GM18861 (cell line): ENCODE measurements around the gene CLDN6.
"Not testable (repeated sequence)": the region's sequence is repeated elsewhere in the genome, so short reads cannot be mapped to it uniquely, and the experiment has no call there.

ENCODE experiments used
- ATAC-seq: cut with Tn5 transposase; IDR thresholded peaks from one replicate; pipeline ENCODE4 v1.9.1; 2021; ENCODE audit not compliant: unreplicated experiment

The CLDN6 gene, protein sequence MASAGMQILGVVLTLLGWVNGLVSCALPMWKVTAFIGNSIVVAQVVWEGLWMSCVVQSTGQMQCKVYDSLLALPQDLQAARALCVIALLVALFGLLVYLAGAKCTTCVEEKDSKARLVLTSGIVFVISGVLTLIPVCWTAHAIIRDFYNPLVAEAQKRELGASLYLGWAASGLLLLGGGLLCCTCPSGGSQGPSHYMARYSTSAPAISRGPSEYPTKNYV

DNA sequence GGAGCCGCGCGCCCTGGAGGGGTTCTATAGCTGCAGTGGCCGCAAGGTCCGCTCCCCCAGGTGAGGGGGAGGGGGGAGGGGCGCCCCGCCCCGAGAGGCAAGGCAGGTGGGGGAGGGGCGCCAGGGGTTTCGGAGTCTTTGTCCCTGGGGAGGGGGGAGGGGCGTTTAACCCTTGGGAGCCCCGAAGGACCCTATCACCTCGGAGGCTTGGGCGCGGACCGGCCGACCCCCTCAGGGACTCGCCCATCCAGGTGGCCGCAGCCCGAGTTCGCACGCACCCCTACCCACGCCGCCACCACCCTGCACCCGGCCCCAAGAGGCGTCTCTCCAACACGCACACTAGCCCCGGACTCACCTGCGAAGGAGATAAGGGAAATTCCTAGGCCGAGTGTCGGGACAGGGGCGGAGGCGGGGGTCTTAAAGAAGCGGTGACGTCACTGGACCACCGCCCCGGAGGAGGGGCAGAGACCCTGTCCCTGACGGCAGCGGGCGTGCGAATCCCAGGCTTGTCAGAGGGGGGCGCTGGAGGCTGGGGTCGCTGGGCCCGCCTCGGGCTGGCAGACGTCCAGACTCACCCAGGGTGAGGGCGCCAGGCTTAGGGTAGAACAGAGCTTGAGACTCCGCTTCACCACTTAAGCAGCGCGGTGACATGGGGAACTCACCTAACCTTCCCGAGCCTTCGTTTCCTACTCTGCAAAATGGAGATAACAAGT lies at the start of gene CLDN6:
Gene CLDN6 (minus strand): TSS at position 390 of the 713 bp plus-strand sequence. CDS start 2,162 bp downstream, outside the sequence.
- ATAC-seq = no peak

DNA sequence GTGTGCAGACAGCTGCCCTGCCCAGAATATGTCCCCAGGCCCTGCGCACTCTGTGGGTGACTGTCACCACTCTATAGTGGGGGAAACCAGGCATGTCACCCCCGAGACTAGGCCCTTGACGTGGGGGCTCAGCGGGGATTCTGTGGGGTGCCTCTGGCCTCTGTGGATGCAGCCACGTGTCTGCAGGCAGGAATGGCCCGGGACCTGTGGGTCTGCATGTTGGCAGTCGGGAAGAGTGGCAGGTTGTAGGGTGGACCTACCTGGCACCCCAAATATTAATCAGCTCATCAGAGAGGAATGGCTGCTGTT lies 48.4 kb upstream of the CLDN6 start:
- ATAC-seq = no peak

DNA sequence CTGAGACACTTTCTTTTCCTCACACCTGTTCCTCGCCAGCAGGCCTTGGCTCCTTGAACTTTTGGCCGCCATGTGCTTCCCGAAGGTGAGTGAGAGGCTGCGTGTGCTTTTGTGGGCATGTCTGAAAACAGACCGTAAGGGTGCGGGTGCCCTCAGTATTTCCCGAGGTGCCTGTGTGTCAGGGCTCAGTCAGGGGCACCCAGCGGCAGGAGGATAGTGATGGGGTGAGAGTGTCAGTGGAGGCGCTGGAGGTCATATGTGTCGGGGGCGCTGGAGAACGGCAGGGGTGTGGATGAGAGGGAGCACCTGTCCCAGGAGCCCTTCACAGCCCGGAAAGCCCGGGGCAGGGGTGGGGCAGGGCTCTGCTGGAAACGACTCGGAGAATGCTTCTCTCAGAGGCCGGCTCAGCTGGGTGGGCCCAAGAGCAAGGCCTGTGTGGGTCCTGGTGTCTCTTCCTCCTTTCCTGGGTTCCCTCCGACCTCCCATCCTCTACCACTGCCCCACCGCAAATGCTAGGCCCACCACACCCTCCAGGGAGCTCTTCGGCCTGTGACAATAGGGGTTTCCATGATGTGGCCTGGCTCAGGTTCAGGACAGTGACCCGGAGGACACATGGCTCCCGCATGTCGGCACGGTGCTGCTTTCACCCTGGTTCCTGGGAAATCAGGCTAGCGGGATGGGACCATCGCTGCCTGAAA lies 47.9 kb upstream of the CLDN6 start:
- no peak for ATAC-seq

DNA sequence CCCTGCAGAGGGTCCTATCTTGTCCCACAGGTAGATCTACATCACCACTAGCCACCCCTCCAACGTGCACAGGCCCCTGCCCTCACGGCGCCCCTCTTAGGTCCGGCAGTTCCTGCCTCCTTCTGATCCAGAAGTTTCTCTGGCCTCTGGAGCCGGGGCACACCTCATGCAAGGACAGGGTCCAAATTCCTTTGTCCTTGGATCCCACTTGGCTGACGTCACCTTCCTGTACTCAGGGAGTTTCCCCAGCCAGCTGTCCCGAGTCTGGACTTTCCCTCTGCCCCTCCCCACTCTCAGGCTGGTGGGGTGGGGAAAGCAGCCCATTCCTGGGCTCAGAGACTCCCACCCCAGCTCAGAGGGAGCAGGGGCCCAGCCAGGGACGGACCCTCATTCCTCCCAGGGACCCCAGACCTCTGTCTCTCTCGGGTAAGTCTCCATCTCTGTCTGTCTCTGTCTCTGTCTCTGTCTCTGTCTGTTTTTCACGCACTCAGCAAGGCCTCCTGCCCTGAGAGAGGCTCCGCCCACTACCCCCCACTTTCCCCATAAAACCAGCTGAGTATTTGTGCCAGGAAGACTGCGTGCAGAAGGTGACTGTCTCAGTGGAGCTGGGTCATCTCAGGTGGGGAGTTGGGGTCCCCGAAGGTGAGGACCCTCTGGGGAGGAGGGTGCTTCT lies 47.2 kb upstream of the CLDN6 start, which contains the start of gene IL32:
Gene IL32 (plus strand): TSS at position 572 of the 673 bp plus-strand sequence. CDS start 172 bp downstream, outside the sequence.
- no peak for ATAC-seq

DNA sequence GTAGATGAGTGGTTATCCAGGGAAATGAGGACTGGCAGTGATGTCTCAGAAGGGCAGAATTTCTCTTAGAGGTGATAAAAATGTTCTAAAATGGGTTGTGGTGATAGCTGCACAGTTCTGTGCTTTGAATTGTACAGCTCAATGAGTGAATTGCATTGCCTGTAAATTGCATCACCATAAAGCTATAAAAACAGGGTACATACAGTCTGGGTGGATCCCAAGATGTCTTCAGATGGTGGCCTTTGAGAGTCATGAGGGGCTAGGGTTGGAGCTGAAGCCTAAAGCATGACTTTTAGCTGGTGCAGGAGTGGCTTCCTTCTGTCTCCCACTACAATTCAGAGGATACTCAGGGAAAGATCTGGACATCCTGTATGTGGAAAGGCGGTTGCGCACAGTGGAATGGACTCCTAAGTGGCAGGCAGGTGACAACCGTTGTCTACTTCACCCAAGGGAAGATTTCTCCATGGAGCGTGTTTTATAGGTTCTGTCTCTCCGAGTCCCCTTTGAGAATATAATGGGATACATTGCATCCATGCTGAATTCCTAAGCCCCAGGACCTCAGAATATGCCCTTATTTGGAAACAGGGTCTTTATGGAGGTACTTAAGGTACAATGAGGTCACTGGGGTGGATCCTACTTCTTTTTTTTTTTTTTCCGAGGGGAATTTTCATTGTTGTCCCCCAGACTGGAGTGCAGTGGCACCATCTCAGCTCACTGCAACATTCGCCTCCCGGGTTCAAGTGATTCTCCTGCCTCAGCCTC lies 45.8 kb upstream of the CLDN6 start:
- no peak for ATAC-seq

DNA sequence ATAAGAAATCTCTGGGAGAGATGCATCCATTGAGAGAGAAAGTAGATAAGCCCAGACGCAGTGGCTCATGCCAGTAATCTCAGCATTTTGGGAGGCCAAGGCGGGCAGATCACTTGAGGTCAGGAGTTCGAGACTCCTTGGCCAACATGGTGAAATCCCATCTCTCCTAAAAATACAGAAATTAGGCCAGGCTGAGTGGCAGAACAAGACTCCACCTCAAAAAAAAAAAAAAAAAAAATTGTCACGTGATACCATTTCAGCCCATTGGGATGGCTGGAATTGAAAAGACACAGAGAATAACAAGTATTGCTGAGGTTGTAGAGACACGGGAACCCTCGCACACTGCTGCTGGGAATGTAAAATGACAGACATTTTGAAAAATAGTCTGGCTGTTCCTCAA lies 44.6 kb upstream of the CLDN6 start:
- no peak for ATAC-seq

DNA sequence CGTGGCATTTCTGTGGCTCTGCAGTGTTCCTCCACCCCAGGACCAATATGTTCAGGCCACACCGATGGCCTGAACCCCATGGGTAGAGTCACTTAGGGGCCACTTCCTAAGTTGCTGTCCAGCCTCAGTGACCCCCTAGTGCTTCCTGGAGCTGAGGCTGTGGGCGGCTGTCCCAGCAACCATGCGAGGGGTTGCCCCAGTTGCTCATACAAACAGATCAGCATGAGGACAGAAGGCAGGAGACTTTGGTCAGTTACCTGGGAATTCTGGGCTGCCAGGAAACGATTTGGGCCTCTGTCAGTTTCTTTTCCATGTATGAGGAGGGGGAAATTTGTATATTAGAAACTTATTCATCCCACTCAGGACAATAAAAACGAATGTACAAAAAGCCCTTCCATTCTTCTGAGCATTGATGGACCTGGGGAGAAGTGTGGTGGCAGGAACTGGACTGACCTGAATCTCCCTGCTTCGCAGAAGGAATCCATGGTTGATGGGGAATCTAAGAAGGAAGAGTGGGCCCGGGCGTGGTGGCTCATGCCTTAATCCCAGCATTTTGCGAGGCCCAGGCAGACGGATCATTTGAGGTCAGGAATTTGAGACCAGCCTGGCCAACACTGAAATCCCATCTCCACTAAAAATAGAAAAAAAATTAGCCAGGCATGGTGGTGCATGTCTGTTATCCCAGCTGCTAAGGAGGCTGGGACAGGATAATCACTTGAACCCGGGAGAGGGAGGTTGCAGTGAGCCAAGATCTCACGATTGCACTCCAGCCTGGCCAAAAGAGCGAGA lies 42.5 kb upstream of the CLDN6 start:
- ATAC-seq = no peak

DNA sequence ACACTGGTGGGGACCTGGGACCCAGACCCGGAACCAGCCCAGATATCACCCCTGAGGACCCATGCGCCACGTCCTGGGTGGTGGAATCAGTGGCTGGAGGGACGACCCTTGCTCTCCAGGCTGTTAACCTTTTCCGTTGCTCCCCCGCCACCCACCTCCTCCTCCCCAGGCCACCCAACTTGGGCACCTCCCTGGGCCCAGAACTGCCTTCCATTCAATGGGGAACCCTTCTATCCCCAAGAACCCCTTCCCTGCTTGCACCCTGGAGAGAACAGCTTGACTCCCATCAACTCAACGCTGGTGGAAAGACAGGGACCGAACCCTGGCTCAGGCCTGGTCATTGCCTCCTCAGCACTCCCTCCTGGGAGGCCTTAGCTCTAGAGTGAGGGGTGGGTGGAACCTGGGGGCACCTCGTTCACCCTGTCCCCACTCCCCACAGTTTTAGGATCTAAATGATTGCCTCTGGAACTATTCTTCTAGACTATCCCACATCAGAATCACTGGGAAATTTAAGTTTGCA lies 41.8 kb upstream of the CLDN6 start:
- no peak for ATAC-seq

DNA sequence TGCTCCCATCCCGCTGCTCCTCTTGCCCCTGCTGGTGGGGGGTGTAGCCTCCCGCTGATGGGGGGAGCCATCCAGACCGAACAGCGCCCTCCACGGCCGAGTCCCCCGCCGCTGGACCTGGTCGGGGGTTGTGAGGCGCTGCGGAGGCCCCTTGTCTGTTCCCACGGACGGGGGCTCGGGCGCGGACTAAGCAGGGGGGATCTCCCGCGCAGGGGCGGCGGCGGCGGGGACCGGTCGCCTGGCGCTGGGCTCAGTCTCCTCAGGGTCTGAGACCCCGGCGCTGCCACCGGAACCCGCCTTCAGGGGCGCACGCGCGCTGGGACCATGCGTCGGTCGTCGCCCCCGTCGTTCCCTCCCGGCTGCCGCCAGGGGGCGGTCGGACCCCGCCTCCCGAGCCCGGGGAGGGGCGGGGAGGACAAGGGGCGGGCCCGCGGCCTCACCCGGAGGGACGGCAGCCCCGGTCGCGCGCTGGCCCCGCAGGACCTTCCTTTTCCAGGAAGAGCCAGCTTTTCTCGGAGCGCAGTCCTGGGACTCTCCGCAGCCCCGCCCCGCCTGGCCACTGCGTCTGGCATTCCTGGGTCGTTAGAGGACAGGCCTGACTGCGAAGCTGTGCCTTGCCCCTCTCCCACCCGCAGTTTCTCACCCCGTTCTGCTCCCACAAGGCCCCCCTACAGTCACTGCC lies 41.2 kb upstream of the CLDN6 start:
- ATAC-seq = peak; percentile 71

DNA sequence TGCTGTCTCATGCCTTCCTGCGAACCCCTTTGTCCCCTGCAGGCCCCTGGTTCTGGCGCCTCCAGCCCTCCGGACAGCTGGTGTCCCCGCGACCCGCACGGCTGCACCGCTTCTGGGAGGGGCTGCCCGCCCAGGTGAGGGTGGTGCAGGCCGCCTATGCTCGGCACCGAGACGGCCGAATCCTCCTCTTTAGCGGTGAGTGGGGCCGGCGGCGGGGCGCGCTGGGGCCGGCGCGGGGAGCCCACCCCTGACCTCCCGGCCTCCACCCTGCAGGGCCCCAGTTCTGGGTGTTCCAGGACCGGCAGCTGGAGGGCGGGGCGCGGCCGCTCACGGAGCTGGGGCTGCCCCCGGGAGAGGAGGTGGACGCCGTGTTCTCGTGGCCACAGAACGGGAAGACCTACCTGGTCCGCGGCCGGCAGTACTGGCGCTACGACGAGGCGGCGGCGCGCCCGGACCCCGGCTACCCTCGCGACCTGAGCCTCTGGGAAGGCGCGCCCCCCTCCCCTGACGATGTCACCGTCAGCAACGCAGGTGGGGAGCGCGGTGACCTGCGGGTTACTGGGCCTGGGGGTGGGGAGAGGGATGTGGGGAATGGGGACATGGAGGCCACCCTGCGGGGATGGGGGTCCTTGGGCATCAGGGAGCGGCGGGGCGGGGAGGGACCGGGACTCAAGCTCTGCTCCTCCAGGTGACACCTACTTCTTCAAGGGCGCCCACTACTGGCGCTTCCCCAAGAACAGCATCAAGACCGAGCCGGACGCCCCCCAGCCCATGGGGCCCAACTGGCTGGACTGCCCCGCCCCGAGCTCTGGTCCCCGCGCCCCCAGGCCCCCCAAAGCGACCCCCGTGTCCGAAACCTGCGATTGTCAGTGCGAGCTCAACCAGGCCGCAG lies 40.4 kb upstream of the CLDN6 start:
- ATAC-seq = peak; percentile 38

DNA sequence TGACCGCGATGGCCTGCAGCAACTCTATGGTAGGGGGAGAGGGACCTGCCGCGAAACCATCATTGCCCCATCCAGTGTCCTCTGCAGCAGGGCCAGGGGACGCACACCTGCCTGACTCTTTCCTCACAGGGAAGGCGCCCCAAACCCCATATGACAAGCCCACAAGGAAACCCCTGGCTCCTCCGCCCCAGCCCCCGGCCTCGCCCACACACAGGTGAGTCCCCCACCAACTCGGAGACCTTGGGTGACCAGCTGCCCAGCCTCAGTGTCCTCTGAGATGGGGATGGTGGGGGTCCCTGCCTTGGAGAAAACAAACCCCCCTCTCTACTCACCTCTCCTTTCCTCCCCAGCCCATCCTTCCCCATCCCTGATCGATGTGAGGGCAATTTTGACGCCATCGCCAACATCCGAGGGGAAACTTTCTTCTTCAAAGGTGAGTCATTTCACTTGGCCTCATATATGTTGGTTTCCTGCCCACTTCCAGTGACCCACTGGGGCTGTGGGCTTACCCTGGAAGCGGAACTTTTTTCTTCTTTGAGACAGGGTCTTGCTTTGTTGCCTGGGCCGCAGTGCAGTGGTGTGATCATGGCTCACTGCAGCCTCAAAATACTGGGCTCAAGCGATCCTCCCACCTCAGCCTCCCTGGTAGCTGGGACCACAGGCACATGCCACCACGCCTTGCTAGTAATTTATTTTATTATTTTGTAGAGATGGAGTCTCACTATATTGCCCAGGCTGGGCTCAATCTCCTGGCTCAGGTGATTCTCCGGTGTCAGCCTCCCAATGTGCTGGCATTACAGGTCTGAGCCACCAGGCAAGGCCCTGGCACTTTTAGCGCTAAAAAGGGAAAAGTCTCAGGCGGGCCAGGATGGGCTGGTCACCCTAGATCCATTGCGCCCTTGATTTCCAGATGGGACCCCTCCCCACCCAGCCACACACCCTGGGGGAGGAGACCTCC lies 39.5 kb upstream of the CLDN6 start:
- no peak for ATAC-seq

DNA sequence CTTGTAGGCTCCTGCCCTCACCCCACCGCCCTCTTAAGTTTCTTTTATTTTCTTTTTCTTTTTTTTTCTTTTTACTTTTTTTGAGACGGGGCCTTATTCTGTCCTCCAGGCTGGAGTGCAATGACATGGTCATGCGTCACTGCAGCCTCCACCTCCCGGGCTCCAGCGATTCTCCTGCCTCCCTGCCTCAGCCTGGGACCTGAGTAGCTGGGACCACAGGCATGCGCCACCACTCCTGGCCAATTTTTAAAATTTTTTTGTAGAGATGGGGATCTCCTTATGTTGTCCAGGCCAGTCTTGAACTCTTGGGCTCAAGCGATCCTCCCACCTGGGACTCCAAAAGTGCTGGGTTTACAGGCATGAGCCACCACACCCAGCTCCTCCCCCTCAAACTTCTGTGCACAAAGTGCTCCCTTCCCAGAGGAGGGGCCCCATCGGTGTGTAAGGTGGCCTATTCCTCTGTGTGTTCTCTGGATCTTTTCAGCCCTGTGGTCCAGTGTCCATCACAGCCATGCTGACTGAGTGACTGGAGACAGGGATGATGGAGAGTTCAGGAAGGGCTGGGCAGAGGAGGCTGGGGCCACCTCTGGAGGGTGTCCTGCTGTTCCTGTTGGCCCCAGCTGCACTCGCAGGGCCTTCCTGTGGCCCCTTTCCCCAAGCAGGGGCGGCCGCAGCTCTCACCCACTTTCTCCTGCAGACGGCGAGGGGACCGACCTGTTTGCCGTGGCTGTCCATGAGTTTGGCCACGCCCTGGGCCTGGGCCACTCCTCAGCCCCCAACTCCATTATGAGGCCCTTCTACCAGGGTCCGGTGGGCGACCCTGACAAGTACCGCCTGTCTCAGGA lies 38.6 kb upstream of the CLDN6 start:
- ATAC-seq = no peak

DNA sequence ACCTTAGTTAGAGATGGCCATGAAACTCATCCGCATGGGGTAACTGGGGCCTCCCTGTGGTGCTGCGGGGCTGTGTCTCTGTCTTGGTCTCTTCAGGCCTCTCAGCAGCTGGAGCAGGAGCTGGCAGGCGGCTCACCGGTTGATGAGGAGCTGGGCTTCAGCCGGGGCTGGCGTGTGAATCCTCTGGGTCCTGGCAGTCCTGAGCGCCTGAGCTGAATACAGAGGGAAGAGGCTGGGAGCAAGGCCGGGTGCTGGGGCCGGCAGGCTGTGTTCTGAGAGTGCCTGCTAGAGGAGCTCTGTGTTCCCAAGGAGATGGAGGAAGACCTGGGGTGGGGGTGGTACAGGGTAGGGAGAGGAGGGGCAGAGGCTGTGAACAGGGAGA lies 37.7 kb upstream of the CLDN6 start:
- ATAC-seq = not testable (repeated sequence)

DNA sequence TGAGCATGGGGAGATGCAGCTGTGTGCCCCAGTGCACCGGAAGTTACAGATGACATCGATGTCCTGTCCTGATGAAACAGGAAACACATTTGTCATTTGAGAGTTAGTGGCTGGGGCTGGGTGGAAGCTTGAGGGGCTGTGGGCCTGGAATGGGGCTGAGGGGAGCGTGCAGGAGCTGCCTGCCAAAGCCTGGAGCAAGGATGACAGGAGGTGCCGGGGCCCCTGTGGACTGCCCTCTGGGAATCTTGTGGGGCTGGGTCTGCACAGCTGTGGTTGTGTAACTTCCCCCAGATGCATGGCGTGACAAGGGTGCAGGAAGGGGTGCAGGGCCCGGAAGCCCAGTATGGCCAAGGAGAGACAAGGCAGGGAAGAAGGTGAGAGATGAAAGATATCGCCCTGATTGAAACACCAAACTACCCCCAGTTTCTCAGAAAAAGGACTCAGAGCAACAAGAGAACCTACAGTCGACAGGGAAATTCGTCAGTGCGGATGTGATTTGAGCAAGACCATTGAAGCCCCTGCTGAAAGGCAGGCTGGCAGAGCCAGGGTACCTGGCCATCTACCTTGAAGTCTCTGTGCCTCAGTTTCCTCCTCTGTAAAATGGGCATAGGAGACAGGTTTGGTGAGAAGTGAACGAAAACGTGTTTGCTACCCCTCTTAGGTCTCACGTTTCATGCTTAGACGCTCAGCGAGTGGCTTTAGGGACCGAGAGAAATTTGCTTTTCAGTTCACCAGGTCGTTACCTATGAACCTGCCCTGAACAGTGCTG lies 37.2 kb upstream of the CLDN6 start:
- no peak for ATAC-seq

DNA sequence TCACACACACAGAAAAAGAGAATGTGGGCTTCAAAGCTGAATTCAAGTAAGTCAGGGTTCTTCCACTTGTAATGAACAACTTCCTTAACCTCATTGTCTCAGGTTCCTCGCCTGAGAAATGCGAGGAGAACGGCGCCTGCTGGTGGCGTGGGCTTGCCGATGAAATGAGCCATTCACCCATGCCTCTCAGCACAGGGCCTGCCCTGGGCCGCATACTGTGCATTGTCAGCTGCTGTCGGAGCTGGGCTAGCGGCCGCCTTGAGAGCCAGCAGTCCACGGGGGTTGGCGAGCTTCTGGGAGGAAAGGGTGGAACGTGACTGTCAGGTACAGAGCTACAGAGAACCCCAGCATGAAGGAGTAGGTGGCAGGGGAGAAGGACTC lies 35.3 kb upstream of the CLDN6 start:
- ATAC-seq = not testable (repeated sequence)
